Measurements from ENCODE around the gene HECTD4.

- no peak for TF ChIP-seq CTCF (IDR thresholded peaks at IDR 0.05)
- no peak for TF ChIP-seq POLR2A (IDR thresholded peaks at IDR 0.05)
Measured at GRCh38 chr12:112133418-112133817, 248.8 kb downstream of the HECTD4 start.
